ENCODE data around the gene FGF22.

The FGF22 gene

DNA sequence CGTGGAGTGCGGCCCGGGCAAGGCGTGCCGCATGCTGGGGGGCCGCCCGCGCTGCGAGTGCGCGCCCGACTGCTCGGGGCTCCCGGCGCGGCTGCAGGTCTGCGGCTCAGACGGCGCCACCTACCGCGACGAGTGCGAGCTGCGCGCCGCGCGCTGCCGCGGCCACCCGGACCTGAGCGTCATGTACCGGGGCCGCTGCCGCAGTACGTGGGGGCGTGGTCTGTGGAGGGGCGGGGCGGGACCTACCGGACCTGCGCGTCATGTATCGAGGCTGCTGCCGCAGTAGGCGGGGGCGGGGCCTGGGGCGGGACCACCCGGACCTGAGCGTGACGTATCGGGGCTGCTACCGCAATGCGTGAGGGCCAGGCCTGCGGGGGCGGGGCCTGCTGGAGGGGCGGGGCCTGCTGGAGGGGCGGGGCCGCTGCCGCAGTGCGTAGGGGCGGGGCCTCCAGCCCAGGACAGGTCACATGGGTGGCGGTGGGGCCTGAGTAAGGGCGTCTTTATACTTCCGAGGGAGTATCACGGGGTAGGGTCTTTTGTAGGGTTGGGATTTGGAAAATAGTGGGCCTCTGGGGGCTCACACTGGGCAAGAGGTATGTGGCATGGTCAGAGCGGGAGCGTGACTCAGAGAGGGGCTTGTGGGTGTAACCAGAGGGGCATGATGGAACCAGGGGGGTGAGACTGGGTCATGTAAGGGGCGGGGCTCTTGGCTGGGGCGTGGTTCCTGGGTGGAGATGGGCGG, 40.8 kb downstream of the FGF22 start:
- peak; percentile 99 for DNase-seq (ENCODE audit: low read depth)
- TF ChIP-seq, protein P1, sequence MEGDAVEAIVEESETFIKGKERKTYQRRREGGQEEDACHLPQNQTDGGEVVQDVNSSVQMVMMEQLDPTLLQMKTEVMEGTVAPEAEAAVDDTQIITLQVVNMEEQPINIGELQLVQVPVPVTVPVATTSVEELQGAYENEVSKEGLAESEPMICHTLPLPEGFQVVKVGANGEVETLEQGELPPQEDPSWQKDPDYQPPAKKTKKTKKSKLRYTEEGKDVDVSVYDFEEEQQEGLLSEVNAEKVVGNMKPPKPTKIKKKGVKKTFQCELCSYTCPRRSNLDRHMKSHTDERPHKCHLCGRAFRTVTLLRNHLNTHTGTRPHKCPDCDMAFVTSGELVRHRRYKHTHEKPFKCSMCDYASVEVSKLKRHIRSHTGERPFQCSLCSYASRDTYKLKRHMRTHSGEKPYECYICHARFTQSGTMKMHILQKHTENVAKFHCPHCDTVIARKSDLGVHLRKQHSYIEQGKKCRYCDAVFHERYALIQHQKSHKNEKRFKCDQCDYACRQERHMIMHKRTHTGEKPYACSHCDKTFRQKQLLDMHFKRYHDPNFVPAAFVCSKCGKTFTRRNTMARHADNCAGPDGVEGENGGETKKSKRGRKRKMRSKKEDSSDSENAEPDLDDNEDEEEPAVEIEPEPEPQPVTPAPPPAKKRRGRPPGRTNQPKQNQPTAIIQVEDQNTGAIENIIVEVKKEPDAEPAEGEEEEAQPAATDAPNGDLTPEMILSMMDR (IDR thresholded peaks at IDR 0.05; ENCODE audit: insufficient read depth, low read depth, low read length, missing control alignments): no peak
- peak overlapping the region; percentile 46 for H3K4me3 ChIP-seq (ENCODE audit: low read length)

GRCh38 chr19:681029-682019, 41.6 kb downstream of the FGF22 start:
- peak; percentile 92 for DNase-seq (ENCODE audit: low read depth)
- peak overlapping the region; percentile 46 for H3K4me3 ChIP-seq (ENCODE audit: low read length)
- TF ChIP-seq, protein P1 (IDR thresholded peaks at IDR 0.05; ENCODE audit: insufficient read depth, low read depth, low read length, missing control alignments): no peak

DNA sequence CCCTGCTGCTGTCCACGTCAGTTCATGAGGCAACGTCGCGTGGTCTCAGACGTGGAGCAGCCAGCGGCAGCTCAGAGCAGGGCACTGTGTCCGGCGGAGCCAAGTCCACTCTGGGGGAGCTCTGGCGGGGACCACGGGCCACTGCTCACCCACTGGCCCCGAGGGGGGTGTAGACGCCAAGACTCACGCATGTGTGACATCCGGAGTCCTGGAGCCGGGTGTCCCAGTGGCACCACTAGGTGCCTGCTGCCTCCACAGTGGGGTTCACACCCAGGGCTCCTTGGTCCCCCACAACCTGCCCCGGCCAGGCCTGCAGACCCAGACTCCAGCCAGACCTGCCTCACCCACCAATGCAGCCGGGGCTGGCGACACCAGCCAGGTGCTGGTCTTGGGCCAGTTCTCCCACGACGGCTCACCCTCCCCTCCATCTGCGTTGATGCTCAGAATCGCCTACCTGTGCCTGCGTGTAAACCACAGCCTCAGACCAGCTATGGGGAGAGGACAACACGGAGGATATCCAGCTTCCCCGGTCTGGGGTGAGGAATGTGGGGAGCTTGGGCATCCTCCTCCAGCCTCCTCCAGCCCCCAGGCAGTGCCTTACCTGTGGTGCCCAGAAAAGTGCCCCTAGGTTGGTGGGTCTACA, 43.1 kb downstream of the FGF22 start:
- DNase-seq (ENCODE audit: low read depth): no peak
- TF ChIP-seq, protein P1 (IDR thresholded peaks at IDR 0.05; ENCODE audit: insufficient read depth, low read depth, low read length, missing control alignments): no peak
- H3K4me3 ChIP-seq (ENCODE audit: low read length): no peak overlapping the region

DNA sequence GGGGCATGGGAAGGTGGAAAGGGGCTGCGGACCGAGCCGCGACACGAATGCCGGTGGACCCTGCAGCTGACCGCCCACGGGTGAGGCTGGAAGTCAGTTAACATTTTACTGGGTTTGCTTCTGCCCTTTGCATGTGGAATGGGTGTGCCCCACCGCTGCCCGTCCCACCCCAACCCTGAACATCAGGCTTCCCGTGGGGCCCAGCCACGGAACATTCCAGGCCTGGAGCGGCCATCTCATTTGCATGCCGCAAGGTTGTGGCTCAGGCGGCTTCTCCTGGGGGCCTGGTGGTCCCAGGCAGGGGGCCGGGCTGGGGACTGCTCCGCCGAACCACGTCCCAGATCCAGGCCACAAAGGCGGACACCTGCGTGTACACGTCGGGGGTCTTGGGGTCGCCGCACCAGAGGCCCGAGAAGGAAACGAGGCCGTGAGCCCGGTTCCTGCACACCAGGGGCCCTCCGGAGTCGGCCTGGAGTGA, 45.8 kb downstream of the FGF22 start:
- TF ChIP-seq, protein P1 (IDR thresholded peaks at IDR 0.05; ENCODE audit: insufficient read depth, low read depth, low read length, missing control alignments): no peak
- no peak for DNase-seq (ENCODE audit: low read depth)
- H3K4me3 ChIP-seq (ENCODE audit: low read length): no peak overlapping the region

- TF ChIP-seq, protein P1 (IDR thresholded peaks at IDR 0.05; ENCODE audit: insufficient read depth, low read depth, low read length, missing control alignments): no peak
- DNase-seq (ENCODE audit: low read depth): no peak
- H3K4me3 ChIP-seq (ENCODE audit: low read length): no peak overlapping the region
These were observed 47.1 kb downstream of the FGF22 start for GRCh38 chr19:686589-687297.

DNA sequence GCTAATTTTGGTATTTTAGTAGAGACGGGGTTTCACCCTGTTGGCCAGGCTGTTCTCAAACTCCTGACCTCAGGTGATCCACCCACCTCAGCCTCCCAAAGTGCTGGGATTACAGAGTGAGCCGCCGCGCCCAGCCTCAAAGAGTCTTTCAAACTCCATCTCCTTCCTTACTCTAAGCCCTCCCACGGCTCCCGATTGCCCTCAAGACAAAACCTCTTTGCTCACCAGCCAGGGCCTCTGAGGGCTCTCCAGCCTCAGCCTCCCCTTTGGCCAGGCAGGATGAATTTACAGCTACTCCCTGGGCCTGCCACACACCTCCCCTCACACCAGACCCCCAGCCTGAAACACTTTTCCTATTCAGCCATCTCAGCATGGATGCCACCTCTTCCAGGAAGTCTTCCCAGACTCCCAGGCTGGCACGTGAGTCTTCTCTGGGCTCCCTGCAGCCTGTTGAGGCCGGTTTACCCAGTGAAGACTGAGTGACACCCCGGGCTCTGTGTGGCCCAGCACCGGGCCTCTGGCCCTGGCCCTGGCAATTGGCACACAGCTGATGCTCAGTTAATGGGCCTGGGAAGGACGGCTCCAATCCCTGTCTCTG, 48.0 kb downstream of the FGF22 start:
- no peak for DNase-seq (ENCODE audit: low read depth)
- TF ChIP-seq, protein P1 (IDR thresholded peaks at IDR 0.05; ENCODE audit: insufficient read depth, low read depth, low read length, missing control alignments): no peak
- no peak overlapping the region for H3K4me3 ChIP-seq (ENCODE audit: low read length)

All from epithelial cell of esophagus (primary cell).